Midbrain (tissue), 1 donor: ENCODE measurements around the gene GALNS.
"Not testable (repeated sequence)": the region's sequence is repeated elsewhere in the genome, so short reads cannot be mapped to it uniquely, and the experiment has no call there.

Source experiments
- DNase-seq: peaks from one replicate; lab custom pipeline; 2025; lab: John Stamatoyannopoulos, UW

GALNS gene, protein sequence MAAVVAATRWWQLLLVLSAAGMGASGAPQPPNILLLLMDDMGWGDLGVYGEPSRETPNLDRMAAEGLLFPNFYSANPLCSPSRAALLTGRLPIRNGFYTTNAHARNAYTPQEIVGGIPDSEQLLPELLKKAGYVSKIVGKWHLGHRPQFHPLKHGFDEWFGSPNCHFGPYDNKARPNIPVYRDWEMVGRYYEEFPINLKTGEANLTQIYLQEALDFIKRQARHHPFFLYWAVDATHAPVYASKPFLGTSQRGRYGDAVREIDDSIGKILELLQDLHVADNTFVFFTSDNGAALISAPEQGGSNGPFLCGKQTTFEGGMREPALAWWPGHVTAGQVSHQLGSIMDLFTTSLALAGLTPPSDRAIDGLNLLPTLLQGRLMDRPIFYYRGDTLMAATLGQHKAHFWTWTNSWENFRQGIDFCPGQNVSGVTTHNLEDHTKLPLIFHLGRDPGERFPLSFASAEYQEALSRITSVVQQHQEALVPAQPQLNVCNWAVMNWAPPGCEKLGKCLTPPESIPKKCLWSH

DNA sequence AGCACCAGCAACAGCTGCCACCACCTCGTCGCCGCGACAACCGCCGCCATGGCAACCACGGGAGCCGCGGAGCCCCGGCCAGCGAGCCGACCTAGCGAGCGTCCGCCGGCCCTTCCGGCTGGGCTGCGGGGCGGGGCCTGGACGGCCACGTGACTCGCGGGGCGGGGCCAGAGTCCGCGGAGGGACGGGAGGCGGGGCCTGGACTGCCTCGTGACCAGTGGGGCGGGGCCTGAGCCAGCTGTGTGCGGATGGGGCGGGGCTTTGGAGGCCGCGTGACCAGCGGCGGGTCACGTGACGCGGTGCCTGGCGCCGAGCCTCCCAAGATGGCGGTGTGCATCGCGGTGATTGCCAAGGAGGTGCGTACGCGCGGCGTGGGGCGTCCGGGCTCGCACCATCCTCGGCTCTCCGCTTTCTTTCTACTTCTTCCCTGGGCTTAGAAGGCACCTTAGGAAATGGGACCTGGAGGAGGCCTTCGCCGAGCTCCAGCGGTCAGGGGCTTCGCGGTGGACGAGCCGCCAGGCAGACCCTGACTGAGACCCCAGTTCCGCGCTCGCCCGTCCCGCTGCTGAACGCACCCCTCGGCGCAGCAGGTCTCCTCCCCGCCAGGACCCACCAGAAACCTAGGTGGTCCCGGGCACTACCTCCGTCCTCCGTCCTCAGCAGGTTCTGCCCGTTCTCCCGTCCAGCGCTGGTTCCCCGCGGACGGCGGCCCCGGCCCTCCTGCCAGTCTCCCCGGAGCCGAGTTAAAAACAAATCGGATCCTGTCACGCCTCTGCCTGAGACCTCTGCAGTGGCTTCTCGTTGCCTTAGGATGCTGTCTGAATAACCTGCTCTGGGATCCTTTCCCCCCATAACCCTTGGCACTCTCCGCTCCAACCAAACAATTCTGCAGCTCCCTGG, at the start of gene GALNS, which contains the start of gene TRAPPC2L:
Gene GALNS, minus strand, starts transcription at position 120 of the 900 bp plus-strand sequence. Its CDS starts 70 bp downstream, at position 50.
Gene TRAPPC2L, plus strand, starts transcription at position 300 of the 900 bp plus-strand sequence. Its CDS starts 24 bp downstream, at position 324.
- DNase-seq = peak; percentile 99

DNA sequence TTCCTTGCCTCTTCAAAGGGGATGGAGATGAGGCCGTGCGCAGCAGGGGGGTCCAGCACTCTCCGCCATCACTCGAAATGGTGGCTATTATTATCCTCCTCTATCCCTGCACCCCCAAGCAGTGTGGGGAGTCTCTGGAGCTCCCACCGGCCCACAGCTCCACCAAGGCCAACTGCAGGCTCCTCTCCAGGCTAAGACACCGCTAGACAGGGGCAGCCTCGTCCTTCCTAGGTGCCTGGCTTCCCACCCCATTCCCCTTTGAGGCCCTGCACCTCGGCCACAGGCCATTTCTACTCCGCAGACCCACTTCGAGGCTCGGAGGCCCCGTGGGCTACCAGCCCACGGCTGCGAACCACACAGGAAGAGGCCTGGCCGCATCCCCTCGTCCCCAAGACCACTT, 49.3 kb upstream of the GALNS start:
- no peak for DNase-seq

DNA sequence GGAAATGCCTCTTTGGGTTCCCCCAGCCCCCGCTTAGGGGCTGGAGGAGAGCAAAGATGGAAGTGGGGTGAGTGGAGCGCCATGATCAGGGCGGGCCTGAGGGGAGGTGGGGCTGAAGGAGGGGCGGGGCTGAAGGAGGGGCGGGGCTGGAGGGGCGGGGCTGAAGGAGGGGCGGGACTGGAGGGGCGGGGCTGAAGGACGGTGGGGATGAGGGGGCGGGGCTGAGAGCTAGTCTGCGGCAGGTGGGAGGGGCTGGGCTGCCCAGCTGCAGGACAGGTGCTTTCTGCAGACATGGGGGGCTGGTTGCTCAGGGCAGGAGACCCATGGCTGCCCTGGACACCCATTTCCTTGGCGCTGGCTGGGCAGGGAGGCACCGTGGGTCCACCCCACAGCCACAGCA, 48.8 kb upstream of the GALNS start:
- no peak for DNase-seq

DNA sequence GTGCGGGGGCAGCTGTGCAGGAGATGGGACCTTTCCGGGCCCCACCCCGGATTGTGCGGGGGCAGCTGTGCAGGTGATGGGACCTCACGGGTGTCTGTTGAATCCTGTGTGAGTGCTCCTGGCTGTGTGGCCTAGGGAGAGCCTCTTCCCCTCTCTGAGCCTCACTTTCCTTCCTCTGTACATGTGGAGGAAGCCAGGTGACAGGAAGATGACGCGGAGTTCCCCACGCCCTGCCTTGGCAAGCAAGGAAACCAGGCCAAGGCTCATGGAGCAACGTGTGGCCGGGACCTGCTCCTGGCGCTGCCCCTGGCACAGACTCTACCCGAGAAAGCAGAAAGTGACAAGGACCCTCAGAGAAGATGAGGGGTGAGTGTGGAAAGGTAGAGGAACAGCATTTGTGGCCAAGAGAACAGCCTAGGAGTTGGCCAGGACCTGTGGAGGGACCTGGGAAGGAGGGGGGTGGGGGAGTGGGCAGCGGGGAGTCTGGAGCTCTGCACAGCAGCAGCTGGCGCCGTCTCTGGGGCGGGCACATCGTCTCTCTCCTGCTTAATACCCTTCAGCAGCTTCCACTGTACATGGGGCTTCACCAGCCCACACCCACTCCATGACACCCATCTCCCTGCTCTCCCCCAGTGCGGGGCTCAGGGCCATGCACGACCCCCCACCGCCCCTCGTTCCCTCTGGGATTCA, 48.1 kb upstream of the GALNS start:
- DNase-seq = no peak

DNA sequence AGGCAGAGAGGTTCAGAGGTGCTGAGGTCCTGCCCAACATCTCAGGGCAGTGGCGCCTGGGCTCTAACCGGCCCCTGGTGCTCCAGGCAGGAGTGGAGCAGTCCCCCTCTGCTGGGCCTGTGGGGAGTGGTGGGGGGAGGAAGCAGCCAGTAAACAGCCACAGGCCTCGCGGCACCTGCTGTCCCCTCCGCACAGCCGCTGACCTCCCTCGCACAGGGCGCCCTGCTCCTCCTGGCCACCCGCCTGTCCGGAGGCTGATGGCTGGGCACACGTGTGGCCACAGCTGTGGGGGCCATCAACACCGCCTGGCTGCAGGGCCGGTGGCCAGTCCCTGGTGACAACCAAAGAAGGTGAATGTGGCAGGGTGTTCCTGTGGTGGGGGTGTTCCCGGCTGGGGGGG, 46.5 kb upstream of the GALNS start:
- DNase-seq = no peak

DNA sequence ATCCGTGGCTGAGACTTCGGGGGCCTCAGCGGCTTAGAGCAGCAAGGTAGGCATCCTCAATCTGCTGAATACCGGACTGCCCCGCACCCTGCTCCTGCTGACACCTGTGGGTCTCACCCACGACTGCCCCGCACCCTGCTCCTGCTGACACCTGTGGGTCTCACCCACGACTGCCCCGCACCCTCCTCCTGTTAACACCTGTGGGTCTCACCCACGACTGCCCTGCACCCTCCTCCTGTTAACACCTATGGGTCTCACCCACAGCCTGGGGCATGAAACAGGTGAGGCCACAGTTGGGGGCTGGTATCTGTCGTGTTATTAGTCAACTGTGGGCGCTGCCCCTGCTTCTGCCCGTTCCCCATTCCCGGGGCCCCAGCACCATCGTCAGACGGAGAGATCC, 46.0 kb upstream of the GALNS start:
- DNase-seq = no peak

DNA sequence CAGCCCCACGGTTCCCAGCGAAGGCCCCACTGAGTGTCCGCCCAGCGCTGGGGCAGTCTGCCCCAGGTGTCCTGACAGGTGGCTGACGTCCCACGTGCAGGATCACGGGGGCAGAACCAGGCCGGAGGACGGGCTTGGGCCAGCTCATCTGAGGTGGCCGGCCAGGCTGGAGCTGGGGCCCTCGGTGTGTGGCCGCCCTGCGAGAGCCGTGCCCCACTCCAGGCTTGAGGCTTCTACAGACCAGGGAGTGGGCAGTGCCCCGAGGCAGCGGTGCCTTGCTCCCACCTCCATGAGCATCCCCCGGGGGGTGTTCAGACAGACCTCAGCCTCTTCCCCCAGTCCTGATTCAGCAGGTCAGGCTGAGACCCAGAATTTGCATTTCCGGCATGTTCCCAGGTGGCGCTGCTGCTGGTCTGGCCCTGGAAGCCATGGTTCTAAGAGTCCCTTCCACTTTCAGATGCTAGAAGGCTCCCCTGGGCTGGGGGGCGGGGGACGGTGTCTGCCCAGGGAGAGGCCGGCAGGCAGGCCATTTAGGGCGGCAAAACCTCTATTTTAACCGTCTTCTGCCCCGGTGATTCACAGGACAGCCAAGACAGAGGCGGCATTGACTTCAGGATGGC, 45.1 kb upstream of the GALNS start:
- no peak for DNase-seq

DNA sequence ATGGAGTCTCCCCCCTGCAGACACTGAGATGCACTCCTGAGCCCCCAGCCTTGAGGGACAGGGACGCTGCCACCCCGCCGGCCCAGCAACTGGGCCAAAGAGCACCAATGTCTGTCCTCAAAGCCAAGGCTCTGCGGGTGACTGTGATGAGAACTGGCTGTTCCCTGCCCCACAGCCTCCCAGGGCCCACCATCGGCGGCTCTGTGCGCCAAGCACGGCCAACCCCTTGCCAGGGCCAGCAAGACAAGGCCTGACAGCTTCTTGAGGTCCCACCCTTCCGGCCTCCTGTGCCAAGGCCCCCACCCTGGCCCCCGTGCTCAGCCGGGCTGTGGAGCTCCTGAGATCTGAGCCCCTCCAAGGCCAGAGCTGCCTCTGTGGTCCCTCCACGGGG, 43.9 kb upstream of the GALNS start:
- no peak for DNase-seq

DNA sequence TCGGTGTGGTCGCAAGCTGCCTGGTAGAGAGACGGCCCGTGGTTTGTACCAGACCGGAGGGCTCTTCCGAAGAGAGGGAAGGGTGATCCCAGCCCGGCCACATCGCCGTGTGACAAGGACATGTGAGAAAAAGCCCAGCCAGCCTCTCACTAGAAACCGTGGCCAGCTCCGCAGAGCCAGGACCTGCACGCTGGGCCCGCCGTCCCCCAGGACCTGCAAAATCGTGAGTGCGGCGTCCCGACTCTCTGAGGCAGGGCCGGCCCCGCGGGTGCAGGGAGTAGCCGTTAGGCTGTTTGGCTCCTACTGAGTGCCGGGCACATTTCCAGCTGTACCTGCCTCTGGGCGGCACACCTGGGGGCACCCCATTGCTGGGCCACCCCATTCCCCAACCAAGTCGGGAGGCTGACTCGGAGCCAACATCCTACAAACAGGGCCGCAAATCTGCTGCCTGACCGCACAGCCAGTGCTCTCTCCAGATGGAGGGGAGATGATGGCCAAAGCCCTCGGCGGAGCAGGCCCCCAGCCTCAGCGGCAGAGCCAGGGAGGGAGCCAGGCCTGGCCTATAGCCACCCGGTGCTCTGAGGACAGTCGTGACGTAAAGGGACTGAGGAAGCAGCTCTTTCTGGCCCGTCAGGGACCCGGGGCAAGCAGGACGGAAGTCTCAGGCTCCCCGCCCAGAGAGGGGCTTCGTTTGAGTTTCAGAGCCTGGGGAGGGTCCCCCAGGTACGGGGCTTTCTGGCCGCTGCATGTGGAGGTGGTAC, 43.3 kb upstream of the GALNS start:
- DNase-seq = no peak

DNA sequence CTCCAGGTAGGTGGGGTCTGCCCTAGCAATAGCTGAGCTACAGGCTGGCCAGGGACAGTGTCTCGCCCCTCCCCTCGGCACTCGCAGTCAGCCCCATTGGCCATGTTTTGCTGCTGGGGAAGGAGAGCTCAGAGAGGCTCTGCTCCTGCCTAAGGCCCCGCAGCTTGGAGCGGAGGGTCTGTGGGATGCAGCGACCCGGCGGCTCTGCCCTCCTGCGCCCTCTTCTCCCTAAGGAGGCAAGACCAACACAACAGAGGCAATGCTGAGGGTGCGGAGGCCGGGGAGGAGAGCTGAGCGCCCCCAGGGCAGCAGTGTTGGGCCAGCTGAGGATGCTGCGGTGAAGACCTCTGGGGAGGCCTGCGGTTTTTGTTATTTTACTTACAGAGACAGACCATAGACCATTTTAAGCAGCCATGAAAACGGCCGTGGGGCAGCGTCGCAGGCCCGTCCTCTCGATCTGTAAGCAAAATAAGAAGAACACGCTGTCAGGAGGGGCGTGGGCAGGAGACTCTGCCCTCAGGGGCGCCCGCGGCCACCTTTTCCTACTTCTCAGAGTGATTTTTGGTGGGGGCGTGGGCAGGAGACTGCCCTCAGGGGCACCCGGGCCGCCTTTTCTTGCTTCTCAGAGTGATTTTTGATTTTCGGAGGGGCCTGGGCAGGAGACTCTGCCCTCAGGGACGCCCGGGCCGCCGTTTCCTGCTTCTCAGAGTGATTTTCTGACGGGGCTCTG, 41.1 kb upstream of the GALNS start:
- DNase-seq = no peak

DNA sequence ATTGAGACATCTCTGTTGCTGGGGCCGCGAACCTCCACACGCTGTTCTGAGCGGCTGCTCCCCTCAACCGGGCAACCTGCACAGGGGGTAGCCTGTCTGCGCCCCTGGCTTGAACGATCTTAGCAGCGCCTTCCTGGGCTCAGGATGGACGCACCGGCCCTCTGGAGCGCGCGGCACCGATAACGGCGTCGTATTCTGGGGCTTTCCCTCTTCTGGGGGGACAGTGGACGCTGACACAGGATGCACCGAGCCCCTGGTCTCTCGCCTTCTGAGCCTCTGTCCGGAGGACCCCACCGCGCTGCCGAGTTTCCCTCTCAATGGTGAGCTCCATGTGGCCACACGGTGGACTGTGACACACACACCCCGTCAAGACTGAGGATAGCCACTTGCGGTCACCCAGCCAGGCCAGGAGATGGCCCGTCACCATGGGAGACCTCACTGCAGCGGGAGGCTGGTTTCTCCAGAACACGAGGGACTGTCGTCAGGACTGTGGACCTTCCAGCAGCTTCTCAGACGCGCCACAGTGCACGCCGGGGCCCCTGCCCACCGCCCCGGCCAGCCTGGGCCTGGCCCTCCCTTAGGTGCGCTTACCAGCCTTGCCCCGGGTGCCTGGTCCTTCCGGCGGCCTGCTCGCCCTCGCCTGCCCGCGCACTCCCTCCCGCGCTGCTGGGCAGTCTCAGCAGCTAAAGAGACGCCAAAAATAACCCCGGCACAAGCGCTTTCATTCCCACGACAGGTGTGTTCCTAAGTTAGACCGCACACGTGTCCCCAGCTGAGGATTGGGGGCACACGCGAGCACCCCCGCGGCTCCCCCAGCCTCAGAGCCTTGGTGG, 39.7 kb upstream of the GALNS start:
- no peak for DNase-seq

DNA sequence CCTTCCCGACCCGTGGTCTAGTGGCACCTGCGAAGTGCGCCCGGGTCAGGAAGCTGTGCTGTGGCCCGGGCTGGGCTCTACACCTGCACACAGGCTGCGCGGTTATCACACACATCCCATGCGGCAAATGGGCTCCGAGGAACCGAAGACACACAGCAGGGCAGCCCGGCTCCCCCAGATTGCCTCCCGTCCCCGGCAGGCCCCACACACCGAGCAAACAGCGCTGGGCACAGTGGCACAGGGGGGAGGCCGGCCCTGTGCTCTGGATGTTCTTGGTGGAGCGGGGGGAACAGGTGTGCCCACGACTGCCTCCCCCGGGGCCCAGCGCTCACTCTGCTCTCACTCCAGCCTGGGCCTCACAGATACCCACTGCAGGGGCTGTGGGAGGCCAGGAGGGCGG, 38.6 kb upstream of the GALNS start:
- no peak for DNase-seq

DNA sequence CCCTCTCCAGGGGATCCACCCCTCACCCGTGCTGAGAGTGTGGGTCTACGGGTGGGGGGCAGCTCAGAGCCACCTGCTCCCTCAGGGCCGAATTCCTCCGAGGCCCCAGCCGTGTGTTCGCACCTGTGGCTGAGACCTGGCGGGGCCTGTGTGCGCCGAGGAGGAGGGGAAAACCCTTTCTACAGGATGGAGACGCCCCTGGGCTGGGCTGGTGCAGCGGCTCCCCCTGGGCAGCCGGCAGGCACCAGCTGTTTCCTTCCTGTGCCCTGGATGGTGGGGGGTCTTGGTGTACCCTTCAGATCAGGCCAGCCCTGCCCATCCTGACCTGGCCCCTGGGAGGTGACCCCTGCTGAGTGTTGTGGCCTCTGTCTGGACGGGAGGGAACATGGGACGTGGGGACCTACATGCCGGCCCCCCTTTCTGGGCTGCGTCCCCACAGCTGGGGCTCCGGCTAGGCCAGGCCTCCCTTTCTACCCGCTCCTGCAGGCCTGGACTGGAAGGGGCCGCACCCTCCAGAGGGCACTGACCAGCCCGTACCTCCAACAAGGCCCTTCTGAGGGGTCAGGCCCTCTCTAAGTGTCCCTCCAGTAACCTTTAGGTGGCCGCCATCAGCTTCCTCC, 38.0 kb upstream of the GALNS start:
- DNase-seq = no peak

DNA sequence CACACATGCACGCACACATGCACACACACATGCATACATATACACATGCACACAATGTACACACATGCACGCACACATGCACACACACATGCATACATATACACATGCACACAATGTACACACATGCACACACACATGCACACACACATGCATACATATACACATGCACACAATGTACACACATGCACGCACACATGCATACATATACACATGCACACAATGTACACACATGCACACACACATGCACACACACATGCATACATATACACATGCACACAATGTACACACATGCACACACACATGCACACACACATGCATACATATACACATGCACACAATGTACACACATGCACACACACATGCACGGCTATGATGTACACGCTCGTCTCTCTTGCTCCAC, 37.5 kb upstream of the GALNS start:
- DNase-seq = not testable (repeated sequence)

DNA sequence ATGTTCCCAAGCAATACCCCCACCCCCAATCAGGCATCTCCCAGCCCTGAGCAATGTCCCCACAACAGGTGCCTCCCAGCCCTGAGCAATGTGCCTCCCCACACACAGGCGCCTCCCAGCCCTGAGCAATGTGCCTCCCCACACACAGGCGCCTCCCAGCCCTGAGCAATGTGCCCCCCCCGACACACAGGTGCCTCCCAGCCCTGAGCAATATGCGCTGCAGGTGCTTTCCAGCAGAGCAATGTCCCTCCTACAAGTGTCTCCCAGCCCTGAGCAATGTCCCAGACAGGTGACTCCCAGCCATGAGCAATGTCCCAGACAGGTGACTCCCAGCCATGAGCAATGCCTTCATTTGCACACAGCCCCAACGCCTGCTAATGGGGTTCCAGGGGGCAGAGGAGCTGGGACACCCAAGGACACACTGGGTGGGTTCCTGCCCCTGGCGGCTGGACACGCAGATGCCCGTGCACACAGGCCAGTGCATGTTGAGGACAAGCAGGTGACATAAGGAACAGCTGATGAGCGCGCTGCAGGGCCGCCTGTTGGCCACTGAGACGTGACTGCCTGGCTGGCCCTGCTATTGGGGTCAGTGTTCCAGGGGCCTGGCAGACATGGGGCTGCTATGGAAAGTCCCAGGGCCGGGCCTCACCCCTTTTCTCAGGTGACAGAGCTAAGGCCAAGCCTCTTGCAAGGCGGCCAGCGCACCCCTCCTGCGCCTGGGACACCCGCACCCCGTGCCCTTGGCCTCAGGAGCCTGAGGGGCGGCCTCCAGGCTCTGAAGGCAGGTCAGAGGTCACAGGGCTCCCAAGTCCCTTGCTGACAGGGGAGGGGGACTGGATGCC, 36.6 kb upstream of the GALNS start:
- DNase-seq = no peak

DNA sequence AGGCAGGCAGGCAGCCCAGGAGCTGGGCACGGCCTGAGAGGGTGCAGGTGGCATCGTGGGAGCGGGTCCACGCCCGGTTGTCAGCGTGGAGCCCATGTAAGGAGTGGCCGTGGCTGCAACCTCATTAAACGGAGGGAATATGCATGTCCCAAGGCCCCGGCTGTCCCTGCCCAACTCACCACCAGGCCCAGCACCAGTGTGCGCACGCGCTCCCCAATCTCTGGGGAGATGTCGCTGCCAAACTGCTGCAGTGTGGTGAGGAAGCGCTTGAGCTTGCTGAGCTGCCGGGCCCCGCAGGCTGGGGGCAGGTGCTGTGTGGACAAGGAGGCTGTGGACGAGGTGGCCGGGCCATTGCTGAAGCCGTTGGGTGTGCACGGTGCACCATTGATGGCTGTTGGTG, 35.3 kb upstream of the GALNS start:
- DNase-seq = no peak

DNA sequence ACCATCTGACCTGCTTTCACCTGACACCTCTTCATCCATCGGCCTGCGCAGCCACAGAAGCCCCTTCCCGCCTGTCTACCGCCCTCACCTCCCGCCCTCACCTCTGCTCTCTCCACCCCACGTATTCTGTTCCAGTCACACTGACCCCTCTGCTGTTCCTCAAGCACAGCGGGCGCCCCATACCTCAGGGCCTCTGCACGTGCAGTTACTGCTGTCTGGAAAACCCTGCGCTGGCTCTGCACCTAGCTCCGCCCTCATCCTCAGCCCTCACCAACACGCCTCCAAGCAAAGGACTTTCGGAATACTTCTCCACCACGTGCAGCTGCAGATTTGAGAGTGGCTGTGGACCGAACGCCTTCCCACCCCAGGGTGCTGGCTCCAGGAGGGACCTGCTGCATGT, 34.3 kb upstream of the GALNS start:
- DNase-seq = no peak
